Testis (tissue), 3 donors: ENCODE data around the gene PSMF1. TPM values are rescaled to one million over a fixed set of nuclear protein-coding genes. Genes with fewer than 3 reads are reported as not detected.

Experiments
- DNase-seq: peaks from one replicate; pipeline ENCODE4 v3.0.0-alpha.2; 2019
- H3K27ac ChIP-seq, 2 donors: fragments of 200-600 bp; sonication (generic); one replicate each; pipeline ENCODE4 v1.5.1; 2019
- H3K27me3 ChIP-seq: fragments of 200-600 bp; sonication (generic); one replicate; pipeline ENCODE4 v1.5.1; 2019
- H3K36me3 ChIP-seq: fragments of 200-600 bp; sonication (generic); one replicate; pipeline ENCODE4 v1.5.1; 2017; ENCODE audit warnings: low read depth; ENCODE audit errors: missing control alignments
- H3K4me1 ChIP-seq: fragments of 200-600 bp; sonication (generic); one replicate; pipeline ENCODE4 v1.5.1; 2019
- H3K4me3 ChIP-seq, 2 donors: fragments of 200-600 bp; sonication (generic); one replicate each; pipeline ENCODE4 v1.5.1; 2017 to 2019
- H3K9me3 ChIP-seq: fragments of 200-600 bp; sonication (generic); one replicate; pipeline ENCODE4 v1.5.1; 2017
- POLR2A ChIP-seq: fragments of 450-650 bp; IDR thresholded peaks from one replicate; pipeline ENCODE4 v1.6.1; 2017; ENCODE audit warnings: antibody characterized with exemption, mild to moderate bottlenecking, moderate library complexity
- WGBS, 2 donors: methylation state at CpG; one replicate each; pipeline ENCODE4 v1.1.5; 2018; 5-methylcytosine and 5-hydroxymethylcytosine counted together
- intact Hi-C: fragments of 100-400 bp; cut with DNase I; formaldehyde crosslinking; loops from one replicate; pipeline ENCODE4 v1.15.1; 2023; ENCODE audit warnings: low total_unique reads
- polyA plus RNA-seq: library from polyadenylated mRNA; stranded (reverse); fragments of 350-450 nt; fragmentation: Illumina TruSeq; extraction: RNeasy Lipid Tissue Mini Kit (QIAGEN cat#74804); gene quantifications from one replicate; pipeline ENCODE4 v1.2.3, GENCODE V29; 2014; ENCODE audit warnings: low read depth, low replicate concordance; ENCODE audit not compliant: insufficient read depth
- total RNA-seq, 2 donors: library from RNA; depleted of rRNA; stranded (reverse); fragments of >200 nt; gene quantifications; one replicate each; pipeline ENCODE4 v1.2.3, GENCODE V29; 2016
- TF ChIP-seq, protein P1 (sequence below), 3 experiments: fragments of 450-650 bp in 2 of 3; fragments of 200-600 bp in 1 of 3; sonication (generic) in 1 of 3; IDR thresholded peaks; one replicate each; pipeline ENCODE4 v1.5.1; 2016 to 2019; ENCODE audit warnings: antibody characterized with exemption in 3 of 3, mild to moderate bottlenecking in 2 of 3, moderate library complexity in 1 of 3

The PSMF1 gene
- total and polyA plus RNA-seq, 3 donors from 2014 or later: 265 to 380 (median 331) TPM

DNA sequence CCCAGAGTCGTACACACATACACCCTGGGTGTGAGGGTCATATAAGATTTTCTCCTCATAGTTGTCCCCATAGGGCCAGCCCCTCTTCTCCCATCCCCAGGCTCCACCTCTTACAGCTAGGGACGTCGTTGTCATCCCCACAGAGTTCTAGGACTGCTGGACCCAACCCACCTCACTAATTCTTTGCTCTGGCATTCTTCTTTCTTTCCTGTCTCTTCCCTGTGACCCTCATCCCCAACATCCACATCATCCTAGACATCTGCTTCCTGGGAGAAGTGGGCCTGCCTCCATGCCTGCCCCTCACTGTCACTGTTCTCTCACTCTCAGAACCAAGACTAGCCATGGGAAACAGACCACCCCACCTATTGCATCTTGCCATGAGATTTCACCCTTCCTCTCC is 1.1 kb downstream of the PSMF1 start:
- WGBS, 2 donors: 10 to 21% methylated on average over 3 of the region's 3 CpGs
- no peak for TF ChIP-seq POLR2A
- TF ChIP-seq, protein P1, sequence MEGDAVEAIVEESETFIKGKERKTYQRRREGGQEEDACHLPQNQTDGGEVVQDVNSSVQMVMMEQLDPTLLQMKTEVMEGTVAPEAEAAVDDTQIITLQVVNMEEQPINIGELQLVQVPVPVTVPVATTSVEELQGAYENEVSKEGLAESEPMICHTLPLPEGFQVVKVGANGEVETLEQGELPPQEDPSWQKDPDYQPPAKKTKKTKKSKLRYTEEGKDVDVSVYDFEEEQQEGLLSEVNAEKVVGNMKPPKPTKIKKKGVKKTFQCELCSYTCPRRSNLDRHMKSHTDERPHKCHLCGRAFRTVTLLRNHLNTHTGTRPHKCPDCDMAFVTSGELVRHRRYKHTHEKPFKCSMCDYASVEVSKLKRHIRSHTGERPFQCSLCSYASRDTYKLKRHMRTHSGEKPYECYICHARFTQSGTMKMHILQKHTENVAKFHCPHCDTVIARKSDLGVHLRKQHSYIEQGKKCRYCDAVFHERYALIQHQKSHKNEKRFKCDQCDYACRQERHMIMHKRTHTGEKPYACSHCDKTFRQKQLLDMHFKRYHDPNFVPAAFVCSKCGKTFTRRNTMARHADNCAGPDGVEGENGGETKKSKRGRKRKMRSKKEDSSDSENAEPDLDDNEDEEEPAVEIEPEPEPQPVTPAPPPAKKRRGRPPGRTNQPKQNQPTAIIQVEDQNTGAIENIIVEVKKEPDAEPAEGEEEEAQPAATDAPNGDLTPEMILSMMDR (IDR thresholded peaks at IDR 0.05): no peak
- no peaks in the 10 kb centered on the region for H3K9me3 ChIP-seq
- H3K36me3 ChIP-seq: no peaks in the 10 kb centered on the region
- peaks cover 34% of the 10 kb centered on the region for H3K4me1 ChIP-seq
- no peak overlapping the region for H3K27ac ChIP-seq
- intact Hi-C loops: no loop called here
- no peaks in the 10 kb centered on the region for H3K27me3 ChIP-seq
- peak overlapping the region; percentile 86 to 94 for H3K4me3 ChIP-seq
- DNase-seq: no peak

DNA sequence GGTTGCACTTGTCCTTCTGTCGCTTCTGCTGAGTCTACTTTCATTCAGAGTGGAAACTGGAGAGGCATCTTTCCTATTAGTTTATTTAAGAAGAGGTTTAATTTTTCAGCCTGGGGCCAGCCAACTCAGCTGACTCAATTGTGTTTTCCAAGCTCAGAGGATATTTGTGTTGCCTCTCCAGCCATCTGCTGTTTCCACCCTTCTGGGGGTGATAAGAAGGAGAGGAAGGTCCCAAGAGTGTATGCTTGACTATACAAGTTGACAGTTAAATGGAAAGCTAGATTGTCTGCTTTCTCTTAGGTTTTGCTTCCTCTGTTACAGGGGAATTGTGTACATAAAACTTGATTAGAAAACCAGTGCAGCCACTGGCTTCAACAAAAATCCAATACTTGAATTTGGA is 3.0 kb downstream of the PSMF1 start:
- Histone ChIP-seq H3K4me3 (no peak overlapping the region), H3K9me3 (no peaks in the 10 kb centered on the region), H3K27me3 (no peaks in the 10 kb centered on the region), H3K27ac (no peak overlapping the region), H3K4me1 (peaks cover 34% of the 10 kb centered on the region), H3K36me3 (no peaks in the 10 kb centered on the region)
- intact Hi-C loops: no loop called here
- TF ChIP-seq POLR2A: no peak
- TF ChIP-seq, protein P1 (IDR thresholded peaks at IDR 0.05): no peak
- WGBS, 2 donors: 90 to 91% methylated on average over 1 of the region's 1 CpG
- no peak for DNase-seq

DNA sequence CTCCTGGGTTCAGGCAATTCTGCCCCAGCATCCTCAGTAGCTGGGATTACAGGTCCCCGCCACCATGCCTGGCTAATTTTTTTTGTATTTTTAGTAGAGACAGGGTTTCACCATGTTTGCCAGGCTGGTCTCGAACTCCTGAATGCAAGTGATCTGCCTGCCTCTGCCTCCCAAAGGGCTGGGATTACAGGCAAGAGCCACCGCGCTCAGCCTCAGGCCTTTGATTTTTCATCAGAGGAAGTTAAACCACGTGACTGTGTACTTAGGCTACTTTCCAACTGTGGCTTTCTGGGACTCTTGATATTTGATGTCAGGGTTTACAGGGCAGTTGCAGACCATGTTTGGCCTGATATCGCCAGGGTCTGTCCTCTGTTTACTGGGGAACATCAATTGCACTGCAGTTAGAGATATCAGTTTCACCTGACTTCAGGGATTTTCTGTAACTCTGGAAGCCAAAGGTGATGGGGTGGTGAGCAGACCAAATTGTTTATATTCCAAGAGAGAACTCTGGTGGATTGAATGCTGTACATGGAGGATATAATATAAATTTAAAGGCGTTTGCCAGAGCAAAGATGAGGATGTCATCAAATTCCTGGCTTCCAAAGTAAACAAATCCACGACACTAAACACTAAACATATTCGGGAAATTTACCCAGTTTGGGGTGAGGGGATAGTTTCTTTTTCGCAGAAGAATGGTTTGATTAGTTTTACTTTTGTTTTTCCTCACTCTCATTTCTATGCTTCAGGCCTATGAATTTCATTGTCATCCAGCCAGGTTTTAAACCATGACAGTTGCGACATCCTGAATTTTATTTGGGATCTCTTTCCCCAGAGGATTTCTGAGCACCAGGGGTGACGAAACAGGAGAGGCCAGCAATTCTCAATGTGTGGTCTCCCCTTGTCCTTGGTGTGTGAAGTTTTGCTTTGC is 4.2 kb downstream of the PSMF1 start:
- intact Hi-C loops: no loop called here
- Histone ChIP-seq H3K27ac (no peak overlapping the region), H3K4me1 (peaks cover 33% of the 10 kb centered on the region), H3K36me3 (no peaks in the 10 kb centered on the region), H3K27me3 (no peaks in the 10 kb centered on the region), H3K9me3 (no peaks in the 10 kb centered on the region), H3K4me3 (no peak overlapping the region)
- TF ChIP-seq, protein P1 (IDR thresholded peaks at IDR 0.05): no peak
- TF ChIP-seq POLR2A: no peak
- no peak for DNase-seq
- WGBS, 2 donors: 63 to 73% methylated on average over 12 of the region's 12 CpGs

DNA sequence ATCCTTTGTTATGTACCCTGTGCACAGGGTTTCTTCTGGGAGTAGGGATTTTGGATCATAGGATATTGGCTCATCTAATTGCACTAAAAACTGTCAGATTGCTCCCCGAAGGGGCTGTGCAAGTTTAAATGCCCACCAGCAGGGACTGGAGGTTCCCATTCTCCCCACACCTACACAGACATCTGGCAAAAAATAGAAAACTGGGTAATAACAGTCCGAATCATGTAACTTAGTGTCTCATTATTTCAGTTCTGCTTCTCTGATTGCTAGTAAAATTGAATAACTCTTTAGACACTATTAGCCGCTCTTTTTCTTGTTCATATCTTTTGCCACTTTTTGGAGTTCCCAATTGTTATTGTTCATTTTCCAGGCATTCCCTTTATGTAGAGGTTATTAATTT is 5.3 kb downstream of the PSMF1 start:
- H3K4me1 ChIP-seq: peaks cover 29% of the 10 kb centered on the region
- DNase-seq: no peak

More for the DNA sequence above, 5.3 kb downstream of the PSMF1 start:
- intact Hi-C loops: no loop called here
- Histone ChIP-seq H3K4me3 (no peak overlapping the region), H3K27ac (no peak overlapping the region), H3K27me3 (no peaks in the 10 kb centered on the region), H3K36me3 (no peaks in the 10 kb centered on the region), H3K9me3 (no peaks in the 10 kb centered on the region)
- 84 to 91% methylated on average over 3 of the region's 3 CpGs for WGBS, 2 donors
- TF ChIP-seq POLR2A: no peak
- TF ChIP-seq, protein P1 (IDR thresholded peaks at IDR 0.05): no peak
